HG02571 (cell line): ENCODE measurements around the gene POU2F2.

Experiments used
- ATAC-seq: cut with Tn5 transposase; IDR thresholded peaks from one replicate; pipeline ENCODE4 v1.9.1; 2021; ENCODE audit warnings: mild to moderate bottlenecking, moderate library complexity; ENCODE audit not compliant: unreplicated experiment

The POU2F2 gene

DNA sequence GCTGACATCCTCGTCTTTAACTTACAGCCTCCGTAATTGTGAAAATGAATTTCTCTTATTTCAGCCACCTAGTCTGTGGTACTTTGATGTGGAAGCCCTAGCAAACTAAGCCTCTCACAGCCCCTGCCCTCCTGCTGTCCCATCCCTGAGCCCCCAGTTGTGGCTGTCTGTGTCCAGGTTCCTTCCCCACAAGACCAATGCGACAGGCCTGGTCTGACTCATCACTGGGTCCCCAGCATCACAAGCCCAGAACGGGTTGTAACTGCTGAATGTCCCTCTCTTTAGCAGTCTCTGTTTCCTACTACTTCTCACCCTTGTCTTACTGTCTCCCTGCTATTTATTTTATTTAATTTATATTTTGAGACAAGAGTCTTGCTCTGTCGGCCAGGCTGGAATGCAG is 5.7 kb downstream of the POU2F2 start:
- ATAC-seq, result no peak

DNA sequence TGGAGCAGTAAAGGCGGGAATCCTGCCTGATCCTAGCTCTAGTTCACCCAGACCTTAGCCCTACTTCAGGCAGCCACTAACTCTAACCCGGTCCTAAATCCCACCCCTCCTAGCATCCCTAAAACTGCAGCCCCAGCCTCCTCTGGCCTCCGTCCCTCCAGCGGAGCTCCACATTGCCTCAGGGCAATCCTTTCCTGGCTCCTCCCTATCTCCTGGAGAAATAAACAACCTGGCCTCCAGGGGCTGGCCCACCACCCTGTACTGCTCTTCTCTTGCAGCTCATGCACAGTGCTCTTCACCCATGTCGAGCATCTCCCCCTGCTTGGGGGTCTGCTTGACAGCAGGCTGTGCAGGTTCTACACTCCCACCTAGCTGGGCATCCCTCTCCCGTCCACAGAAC is 6.7 kb downstream of the POU2F2 start:
- ATAC-seq, result no peak

DNA sequence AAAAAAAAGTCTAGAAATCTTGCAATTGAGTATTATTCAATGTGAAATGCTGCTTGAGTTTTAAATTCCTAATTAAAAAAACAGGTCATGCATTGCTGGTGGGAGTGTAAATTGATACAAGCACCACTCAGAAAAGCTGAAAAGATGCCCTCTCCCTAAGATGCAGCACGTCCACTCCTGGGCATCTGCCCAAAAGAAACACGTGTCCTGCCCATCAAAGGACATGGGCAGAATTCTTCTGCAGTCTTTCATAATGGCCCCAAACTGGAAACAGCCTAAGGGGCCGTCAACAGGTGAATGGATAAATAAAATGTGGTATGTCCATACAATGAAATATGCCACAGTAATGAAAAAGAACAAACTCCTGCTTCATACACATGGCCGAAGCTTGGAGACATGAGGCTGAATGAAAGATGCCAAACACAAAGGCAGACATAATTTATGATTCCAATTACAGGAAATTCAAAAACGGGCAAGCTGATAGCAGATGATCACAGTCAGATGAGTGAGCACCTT is 7.8 kb downstream of the POU2F2 start:
- ATAC-seq, result no peak

DNA sequence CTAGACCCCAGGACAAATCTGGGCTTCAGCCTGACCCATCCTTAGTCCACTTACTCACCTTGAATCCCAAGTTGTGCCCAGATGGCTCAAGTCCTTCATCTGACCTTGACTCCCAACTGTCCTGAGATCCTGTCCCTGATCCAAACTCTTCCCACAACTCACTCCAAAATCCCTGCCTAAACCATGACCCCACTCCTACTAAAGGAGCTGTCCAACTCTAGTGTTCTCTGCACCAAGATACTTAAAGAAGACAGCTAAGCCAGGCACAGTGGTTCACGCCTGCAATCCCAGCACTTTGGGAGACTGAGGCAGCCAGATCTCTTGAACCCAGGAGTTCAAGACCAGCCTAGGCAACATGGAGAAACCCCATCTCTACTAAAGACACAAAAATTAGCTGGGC is 8.5 kb downstream of the POU2F2 start:
- ATAC-seq, result no peak

DNA sequence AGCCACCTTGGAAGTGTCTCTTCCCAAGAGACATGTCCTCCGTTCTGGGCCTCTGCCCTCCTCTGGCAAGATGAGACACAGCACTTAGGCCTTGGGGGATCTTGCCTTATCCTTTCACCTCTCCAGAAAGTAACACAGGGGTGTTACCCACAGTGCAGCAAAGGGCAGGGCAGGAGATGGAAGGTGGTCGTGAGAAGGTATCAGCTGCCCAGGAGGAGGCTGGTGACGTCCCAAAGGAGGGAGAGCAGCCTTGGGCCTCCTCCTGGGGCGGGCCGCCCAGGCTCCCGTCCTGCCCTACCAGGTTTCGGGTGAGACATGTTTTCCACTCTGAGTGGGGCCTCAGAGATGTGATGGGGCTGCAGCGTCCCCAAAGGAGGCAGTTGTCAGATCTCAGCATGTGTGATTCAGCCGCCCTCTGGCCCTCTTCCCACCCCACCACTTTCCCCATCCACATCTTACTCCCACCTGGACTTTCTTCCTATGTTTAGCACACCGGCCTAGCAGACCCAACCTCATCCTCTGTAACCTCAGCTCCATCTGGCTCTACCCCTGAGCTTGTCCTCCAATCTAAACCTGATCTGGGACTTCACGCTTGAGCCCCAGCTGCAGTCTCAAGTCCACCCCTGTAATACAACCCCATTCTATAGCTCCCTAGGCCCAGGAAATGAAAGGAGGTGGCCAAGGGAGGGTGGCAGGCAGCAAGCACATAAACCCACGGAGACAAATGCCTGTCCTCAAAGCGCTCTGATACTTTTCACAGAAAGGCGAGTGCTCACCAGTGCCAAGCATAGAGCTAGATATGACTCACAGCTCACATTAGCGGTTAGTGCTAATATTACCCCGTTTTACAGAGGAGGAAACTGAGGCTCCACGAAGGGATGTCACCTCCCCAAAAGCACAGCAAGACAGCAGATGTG is 9.3 kb downstream of the POU2F2 start:
- no peak for ATAC-seq

DNA sequence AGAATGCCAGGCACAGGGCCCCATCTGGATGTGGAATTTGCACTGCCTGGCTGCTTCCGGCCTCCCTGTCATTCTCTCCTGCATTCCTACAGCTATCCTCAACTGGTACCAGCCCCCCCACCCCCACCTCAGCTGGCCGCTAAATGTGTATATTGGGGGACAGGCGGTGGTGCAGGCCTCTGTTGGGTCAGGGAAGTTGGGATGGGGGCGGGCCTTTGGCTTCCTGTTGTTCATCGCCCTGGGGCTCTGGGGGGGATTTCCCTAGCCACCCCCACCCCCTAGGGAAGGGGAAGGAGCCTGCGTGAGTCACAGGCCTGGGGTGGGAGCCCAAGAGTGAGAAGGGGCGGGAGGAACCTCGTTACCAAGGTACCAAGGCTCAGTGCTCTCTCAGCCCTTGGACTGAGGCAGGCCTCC is 10.6 kb downstream of the POU2F2 start:
- no peak for ATAC-seq

DNA sequence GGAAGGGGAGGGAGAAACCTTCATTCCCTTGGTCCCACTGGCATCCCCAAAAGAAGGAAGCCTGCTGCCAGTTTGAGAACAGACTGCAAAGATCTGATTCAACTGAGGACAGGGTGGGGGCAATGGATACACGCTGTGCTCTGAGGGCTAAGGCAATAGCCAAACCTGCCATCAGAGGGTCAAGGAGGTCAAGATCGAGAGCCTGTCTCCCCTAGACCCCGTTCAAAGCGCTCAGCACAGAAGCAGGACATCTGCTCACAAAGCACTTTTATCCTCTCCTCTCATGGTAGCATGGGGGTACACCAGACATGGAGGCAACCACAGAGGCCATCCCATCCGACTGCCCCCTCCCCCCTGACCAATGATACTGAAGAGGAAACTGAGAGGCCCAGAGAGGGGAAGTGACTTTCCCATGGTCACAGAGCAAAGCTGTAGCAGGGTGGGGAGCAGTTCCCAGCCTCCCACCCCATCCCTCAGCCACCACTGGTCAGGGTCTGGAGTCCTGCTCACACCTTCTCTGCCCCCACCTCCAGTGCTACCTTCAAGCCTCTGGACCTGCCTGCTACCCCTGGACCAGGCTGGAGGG is 11.1 kb downstream of the POU2F2 start:
- no peak for ATAC-seq

DNA sequence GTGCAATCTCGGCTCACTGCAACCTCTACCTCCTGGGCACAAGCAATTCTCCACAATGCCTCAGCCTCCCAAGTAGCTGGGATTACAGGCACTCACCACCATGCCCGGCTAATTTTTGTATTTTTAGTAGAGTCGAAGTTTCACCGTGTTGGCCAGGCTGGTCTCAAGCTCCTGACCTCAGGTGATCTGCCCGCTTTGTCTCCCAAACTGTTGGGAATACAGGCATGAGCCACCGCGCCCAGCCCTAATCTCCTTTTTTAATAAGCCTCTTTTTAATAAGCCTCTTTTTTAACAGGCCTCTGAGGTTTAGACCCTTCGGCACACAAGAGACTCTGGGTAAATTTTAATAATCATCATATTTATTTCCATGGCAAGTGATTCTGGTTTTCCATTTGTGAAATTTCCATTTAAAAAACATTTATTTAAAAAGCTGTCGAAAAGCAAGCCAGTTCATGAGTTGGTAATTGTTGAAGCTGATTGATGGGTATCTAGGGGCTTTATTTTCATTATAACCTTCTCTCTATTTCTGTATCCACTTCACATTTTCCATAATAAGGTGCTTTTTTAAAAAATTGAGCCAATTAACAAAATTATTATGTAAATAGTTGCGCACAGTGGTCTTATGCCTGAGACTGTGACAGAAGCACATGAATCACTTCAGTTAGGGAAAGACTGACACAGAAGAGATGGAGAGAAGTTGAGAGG is 11.8 kb downstream of the POU2F2 start:
- ATAC-seq, result no peak

DNA sequence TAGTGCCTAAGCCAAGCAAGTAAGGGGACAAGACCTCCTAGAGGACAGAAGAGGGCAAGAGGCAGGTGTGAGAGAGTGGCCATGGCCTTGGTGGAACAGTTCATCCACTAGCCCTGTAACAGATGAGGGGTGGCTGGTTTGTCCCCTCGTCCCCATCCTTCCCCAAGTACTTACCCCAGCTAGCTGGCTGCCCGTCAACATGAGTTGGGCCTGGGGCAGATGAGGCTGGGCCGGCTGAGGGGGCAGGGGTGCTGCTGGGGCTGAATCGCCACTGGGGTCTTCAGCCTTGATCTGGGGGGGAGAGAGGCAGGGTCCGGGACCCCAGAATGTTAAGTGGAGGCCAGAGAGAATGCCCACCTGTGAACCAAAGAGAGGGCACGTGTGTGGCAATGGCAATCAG is 15.2 kb downstream of the POU2F2 start:
- no peak for ATAC-seq

DNA sequence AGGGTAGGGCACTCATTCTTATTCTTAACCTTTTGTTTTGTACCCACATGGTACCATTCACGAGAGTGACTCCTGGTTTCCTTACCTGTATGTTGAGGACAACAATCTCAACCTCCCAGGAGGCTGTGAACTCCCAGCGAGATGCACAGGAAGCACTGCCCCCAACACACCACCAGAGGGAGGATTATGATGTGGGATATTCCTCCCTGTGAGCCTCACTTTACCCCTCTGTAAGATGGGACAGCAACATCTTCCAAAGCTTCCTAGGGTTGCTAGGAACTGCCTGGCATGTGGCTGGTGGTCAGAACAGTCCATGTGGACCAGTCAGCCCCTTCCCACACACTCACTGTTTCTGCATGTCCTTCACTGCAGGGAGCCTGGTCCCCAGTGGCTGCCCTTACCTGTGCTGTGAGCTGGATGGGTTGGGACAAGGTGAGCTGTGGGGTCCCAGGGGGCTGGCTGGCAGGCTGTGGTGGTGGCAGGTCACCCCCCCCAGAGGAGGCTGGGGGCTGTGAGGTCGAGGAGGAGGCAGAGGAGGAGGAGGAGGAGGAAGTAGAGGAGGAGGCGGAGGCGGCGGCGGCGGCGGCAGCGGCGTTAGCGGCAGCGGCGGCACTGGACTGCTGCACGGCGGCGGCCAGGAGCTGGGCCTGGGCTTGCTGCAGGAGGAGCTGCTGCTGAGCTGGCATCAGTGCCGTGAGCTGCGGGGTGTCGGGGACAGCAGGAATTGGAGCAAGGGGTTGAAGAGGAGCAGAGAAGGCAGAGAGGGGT is 15.8 kb downstream of the POU2F2 start:
- no peak for ATAC-seq

DNA sequence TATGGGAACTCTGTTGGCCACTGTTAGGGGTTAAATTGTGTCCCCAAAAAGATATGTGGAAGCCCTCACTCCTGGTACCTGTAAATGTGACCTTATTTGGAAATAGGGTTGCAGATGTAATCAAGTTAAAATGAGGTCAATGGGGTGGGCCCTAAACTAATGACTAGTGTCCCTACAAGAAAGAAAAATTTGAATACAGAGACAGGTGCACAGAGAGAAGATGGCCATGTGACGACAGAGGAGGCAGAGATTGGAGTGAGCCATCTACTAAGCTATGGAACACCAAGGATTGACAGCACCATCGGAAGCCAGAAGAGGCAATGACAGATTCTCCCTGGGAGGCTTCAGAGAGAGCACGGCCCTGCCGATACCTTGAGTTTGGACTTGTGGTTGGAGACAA is 16.5 kb downstream of the POU2F2 start:
- no peak for ATAC-seq

DNA sequence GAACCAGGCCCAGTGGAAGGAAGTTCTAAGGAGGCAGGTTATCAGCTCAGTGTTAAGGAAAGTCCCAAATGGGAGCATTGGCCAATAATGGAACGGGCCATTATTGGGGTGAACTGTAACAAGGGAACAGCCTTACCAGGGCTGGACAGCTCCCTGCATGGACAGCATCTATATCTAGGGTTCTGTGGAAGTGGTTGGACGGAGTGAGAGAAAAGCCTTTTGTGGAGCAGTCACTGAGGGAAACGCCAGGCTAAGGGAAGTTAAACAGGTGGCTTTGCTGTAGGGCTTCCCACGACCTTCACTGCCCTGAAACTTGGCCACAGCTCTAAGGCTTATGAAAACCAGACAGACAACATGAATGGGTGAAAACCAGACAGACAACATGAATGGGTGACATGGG is 17.0 kb downstream of the POU2F2 start:
- no peak for ATAC-seq

DNA sequence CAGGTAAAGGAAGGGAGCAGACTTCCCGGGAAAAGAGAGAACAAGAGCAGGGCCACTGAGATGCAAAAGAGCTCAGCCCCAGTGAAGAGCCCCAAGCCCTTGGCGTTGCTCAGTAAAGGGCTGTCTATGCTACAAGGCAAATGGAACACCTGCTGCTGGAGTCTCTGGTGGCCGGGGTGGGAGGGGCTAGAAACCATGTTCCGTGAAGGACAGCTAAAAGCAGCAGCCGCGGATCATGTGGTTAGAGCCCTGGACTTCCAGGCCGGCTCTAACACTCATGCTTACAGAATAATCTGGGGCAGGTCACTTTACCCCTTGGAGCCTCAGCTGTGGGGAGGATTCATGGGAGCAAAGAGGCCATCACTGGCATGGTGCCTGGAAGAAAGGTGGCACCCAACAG is 17.8 kb downstream of the POU2F2 start:
- ATAC-seq, result peak; percentile 55

DNA sequence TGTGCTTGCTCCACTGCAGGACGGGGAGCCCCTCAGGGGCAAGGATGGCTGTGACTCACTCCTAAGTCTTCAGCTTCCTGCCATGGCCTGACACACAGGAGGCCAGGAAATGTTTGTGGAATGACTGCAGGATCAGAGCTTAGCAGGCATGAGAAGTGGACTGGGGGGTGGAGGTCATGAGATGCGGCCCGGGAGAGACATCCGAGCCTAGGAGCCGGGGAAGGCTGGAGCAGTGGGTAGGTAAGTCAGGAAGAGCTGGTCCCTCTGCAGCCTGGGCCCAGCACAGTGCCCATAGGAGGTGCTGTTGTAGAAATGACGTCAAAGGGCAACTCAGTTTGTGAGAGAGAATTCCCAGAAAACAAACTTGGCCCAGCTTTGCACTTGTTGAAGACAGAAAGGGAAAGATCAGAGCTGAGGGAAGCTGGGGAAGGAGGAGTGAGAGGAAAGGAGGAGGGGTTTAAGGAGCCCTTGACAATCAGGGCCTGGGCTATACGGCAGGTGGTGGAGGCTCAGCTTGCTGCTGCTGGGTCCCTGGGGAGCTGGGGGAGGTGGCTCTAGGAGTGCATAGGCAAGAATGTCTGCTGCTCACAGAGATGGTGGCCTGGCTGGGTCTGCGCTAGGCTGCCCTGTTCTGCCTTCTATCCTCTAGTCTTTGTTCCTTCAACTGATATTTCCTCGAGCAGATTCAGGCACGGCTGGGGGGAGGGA is 18.5 kb downstream of the POU2F2 start:
- peak; percentile 39 for ATAC-seq

DNA sequence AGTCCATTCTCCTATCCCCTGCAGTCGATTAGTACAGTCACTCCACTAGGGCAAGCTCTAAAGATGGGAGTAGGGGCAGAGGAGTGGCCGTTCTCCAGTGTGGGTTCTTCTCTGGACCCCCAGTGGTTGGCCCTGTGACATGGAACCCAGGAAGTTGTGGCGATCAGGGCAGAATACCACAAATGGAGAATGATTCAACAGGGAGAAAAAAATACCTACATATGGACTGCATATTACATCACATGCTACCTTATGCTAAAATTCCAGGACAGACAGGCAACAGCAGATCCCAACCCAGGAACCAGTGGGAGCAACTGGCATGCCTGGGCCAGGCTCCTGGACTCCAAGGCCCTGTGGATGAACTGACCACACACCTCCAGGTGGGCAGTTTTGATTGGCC is 20.4 kb downstream of the POU2F2 start:
- ATAC-seq, result no peak

DNA sequence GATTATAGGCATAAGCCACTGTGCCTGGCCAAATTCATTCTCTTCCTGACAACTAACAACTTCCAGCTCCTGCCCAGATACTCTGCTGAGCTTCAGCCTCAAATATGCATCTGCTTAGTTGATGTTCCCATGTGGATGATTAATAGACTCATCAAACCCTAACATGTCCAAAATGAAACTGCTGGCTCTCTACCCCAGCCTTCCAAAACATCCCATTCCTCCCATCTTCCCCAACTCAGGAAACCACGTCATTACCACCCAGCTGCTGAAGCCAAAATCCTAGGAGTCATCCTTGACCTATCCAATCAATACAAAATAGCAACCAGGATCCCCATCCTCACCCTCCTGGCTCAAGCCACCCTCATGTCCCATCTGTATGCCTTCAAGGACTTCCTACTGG is 20.9 kb downstream of the POU2F2 start:
- no peak for ATAC-seq

DNA sequence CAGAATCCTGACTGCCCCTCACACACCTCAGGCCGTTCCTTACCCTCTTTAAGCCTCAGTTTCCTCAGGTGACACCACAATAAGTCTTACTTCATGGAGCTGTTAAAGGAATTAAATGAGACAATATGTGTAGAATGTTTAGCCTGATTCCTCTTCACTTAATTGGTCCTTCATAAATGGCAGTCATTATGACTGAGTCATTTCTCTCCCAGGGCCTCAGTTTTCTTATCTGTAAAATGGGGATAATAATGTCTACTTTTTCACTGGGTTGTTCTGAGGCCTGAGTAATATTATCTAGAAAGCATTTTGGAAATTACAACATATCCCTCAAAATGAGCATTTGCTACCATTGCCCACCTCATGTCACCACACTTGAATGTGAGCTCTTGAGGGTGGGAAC is 21.6 kb downstream of the POU2F2 start:
- no peak for ATAC-seq

DNA sequence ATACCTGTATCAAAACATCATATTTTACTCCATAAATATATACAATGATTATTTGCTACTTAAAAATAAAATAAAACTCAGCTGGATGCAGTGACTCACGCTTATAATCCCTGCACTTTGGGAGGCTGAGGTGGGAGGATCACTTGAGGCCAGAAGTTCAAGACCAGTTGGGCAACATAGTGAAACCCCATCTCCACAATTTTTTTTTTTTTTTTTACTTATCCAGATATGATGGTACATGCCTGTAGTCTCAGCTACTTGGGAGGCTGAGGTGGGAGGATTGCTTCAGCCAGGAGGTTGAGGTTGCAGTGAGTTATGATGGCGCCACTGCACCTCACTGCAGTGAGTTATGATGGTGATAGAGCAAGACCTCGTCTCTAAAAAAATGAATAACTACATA is 22.4 kb downstream of the POU2F2 start:
- no peak for ATAC-seq

DNA sequence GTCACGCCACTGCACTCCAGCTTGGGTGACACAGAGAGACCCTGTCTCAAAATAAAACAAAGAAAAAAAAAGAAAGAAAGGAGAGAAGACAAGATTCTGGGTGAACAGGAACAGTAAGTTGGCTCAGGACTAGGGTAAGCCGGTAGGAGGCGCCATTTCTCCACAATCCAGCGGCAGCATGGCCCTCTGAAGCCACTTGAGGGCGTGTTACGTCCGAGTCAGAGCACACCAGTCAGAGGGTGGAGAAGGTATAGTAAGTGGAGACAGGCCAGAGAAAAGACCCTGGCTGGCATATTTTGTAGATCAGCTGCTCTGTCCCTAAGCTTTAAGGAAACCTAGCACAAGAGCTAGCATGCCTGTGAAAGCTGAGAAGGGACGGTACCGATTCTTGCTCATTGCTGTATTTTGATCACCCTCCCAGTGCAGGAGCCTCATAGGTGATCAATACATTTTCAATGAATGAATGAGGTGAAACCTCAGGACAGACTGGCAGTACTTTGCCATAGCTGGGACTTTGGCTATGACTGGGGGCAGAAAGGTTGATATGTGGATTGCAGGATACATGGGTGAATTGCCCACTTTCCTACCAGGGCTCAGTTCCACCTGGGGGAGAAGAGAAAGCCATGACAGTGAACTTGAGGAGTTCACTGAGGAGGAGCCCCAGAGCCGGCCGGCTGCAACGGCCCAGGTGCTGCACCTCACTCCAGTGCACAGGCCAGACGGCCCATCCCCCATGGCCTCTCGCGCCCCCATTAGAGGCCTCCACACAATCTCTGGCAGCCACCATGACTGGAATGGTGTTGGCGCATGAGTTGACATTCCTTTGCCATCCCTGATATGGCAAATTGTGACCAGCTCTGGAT is 23.5 kb downstream of the POU2F2 start:
- peak; percentile 52 for ATAC-seq
